ENCODE measurements around the gene CHADL.

GRCh38 chr22:41245917-41246499 lies 5.3 kb upstream of the CHADL start:
- TF ChIP-seq CTCF (conservative IDR thresholded peaks at IDR 0.05) (no peak), ZFX (IDR thresholded peaks at IDR 0.05) (no peak)
